Inflammatory macrophage (primary cell): ENCODE data around the gene PDE5A.
A peak's percentile ranks its signal among the peaks of the same experiment; 100 is the strongest.
"Not testable (repeated sequence)": the region's sequence is repeated elsewhere in the genome, so short reads cannot be mapped to it uniquely, and the experiment has no call there.

Experiments used
- DNase-seq, 2 donors: peaks; one replicate each; pipeline ENCODE4 v3.0.0-alpha.2; 2020 to 2022

The PDE5A gene

DNA sequence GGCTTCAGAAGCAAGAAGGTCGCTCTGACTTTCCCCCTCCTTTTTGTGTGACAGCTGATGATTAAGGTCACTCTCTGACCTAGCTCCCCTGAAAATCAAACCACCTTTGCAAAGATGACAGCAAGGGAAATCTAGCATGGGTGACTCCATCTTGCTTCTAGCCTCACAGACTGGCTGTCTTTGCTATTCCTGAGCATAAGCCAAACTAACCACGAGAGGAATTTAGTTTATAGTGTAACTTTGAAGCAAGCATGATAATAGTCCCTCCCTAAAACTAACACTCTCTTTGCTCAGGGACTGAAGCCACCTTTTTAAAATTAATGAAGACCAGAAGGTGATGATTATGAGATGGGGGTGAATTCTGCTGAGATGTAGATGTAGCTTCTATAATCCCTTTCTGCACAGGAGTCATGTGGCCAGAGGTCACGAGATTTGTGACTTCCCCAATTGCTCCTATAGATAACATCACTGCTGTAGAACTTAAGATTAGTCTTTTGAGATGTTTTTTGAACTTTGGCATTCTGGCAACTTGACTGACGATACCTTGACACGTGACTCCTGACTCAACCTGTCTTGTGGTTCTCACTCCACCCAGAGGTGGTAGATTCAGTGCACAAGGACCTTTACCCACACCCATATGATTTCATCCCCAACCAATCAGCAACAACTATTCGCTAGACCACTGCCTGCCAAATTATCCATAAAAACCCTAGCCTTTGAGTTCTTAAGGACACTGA is 14.9 kb upstream of the PDE5A start:
- no peak for DNase-seq

DNA sequence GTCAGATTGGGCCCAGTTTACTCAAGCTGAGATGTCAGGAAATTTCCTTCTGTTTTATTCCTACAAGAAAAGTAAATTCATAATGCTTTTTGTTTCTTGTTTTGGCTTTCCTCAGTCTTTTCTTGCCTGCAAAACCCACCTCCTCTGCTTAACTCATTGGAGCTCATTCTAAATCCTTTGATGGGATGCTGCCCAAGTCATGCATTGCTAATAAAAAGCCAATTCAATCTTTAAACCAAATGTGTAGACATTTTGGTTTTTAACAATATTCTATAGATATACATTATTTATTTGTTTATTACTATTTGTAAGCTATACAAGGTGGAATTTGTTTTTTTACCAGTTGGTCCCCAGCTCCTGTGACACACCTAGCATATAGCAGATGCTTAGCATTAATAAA is 13.2 kb upstream of the PDE5A start:
- DNase-seq, result no peak

DNA sequence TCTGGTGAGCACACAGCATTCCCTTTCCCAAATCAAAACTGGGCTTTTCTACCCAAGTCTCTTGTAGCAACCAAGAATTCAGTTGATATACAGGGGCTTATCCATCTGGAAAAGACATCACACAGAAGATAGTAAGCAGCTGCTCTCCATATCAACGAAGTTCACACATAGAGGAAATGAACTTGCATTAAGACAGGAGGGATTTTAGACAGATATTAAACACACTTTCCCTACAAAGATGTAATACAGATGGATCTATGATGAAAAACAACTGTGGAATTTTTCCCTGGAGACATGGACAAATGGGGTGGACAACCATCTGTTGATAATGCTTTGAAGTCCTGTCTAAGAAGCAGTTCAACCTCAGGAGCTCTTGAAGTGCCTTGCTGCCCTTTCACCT is 9.8 kb upstream of the PDE5A start:
- no peak for DNase-seq

DNA sequence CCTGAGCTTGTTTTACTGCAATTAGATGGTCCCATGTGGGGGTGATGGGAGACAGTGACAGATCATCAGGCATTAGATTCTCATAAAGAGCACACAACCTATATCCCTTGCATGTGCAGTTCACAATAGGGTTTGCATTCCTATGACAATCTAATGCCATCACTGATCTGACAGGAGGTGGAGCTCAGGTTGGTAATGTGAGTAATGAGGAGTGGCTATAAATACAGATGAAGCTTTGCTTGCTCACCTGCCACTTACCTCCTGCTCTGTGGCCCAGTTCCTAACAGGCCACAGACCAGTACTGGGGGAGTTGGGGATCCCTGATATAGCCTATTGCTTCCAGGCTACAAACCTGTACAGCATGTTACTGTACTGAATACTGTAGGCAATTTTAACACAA is 8.2 kb upstream of the PDE5A start:
- not testable (repeated sequence) for DNase-seq

DNA sequence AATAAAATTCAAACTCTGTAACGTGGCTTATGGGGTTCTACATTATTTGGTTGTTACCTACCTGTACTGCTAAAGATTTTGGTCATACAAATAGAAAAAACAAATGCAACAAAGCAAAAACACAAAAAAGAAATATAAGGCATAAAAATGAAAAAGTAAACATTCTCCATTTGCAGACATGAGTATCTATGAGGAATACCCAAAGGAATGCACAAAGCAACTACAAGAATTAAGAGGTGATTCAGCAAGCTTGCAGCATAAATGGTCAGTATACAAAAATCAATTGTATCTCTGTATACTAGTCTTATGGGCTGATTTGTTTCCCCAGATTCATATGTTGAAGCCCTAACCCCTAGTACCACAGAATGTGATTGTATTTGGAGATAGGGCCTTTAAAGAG is 3.6 kb upstream of the PDE5A start:
- DNase-seq, result no peak

DNA sequence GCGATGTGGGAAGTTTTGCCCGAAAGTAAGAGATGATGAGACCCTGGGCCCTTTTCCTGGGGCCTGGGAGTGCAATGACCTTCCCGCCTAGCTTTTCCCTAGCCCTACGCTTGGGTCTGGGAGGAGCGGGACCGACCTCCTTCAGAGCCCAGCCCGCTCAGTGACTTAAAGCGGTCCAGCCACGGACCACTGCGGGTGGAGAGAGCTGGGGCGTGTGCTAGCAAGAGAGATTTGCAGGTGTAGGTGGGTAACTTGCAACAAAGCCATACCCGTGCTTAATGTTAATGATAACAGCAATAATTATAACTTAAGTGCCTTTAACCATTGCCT is 503 bp upstream of the PDE5A start:
- DNase-seq, result no peak

DNA sequence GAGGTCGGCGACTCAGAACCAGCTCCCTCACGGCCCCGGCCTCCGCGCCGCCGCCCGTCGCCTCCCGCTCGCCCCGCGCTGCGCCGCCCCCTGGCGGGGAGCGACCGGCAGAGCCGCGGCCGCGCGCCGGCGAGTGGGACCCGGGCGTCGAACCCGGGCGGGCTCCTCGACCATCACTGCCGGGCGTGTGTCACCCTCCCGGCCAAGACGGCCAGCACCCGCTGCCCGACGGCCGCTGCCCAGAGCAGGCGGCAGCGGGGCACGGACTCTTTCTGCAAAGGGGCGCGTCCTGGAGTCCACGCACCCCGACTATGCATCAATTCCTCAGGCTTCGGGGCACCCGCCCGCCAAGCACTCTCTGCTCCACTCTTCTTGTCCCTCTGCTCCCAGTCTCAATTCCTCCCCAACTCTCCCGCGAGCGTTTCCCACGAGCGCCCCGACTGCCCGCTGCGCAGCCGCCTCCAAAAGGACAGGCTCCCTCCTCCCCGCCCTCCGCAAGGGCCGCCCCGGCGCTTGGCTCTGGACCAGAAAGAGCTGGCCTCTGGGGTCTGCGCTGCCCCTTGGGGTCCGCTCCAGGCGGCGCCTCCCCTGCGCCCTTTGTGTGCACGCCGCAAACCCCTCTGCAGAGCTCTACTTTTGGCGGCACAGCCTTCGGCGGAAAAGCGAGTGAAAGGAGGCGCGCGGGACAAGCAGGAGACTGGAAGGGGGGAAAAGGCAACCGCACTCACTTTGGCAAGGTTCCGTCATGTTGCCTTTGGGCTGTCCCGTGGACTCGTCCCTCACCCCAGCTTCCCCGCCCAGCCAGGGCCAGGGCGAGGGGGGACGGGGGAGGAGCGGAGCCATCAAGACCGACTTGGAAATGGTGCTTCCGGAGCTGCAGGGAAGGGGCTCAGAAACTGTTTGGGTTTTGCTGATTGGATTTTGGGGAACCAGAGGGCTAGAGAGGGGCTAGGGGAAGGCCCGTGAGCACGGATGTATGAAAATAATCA is 1.0 kb downstream of the PDE5A start:
- DNase-seq, result peak in 1 of 2 donors; percentile 30

DNA sequence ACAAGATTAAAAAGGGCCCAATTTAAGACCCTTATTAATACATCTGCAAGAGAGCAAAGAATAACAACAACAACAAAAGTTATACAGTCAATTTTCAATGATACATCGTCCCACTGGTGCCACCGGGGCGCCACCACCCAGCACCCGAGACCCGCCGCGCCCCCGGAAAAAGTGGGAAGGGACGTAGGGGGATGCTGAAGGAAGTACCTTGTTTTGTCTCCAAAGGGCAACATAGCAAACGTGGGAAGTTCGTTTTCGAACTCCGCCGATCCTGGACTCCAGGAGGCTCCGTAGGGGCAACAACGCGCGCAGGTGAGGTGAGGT is 1.7 kb downstream of the PDE5A start:
- no peak for DNase-seq

DNA sequence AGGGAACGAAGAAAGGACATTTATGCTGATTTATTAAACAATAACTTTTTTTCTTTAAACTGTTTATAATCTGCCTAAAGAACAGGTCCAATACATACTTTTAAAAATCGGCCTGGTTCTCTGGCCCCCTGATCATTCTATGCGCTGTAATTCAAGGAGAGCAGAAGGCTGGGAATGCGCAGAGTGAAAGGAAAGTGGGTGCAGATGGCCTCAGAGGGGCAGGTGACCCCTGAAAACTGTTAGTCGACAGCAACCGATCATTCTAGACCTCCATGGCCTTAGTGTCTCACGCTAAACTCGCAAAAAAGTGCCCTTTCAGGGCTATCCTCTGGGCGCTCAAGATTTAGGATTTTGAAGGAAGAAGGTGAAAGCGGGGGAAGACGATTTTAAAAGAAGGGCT is 2.2 kb downstream of the PDE5A start:
- no peak for DNase-seq

DNA sequence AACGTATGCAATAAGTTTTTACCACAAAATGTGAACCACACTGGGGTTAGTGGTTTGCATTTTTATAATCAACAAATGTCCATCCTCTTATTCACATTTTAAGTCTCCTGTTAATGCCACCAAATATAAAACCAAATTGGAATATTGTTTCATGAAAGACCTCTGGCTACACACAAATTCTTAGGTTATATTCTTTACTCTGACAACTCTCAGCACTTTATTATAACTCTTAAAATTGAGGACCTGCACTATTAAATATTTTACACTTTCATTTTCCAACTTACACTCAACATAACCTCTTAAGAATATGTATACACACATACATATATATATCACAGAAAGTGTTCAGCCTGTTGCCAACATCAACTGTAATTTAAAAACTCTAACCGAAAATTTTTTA is 2.8 kb downstream of the PDE5A start:
- DNase-seq, result no peak

DNA sequence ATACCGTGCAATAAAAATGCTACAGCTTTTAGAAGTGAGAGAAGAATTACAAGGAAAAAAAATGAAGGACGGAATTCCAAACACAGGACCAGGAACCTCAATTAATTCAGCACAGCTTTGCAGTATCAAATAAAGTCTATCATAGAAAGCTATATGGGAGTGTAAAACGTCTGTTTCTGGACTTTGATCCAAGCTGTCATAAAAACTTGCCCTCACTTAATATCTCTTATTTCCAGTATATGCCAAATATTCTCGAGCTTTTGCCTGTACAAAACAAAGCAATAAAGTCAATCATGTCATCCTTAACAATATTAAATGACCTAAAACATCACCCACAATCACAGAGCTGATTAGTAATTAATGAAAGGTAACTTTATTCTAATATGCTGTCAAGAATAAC is 4.2 kb downstream of the PDE5A start:
- no peak for DNase-seq

DNA sequence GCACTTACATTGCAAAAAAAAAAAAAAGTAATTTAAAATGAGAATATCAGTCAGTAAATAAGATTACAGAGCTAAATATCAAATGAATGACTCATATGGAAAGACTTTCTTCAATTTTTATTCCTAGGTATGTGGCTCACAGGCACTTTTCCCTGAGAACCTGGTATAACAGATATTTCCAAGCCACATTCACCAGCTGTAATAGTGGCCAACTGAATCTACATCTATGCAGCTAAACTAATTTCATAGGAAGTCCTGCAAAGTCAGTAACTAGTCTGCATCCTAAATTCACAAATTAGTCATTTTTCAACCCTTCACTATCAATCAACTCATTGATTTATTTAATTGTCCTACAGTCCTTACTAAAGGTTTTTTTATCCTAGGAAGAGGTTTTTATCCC is 5.6 kb downstream of the PDE5A start:
- no peak for DNase-seq

DNA sequence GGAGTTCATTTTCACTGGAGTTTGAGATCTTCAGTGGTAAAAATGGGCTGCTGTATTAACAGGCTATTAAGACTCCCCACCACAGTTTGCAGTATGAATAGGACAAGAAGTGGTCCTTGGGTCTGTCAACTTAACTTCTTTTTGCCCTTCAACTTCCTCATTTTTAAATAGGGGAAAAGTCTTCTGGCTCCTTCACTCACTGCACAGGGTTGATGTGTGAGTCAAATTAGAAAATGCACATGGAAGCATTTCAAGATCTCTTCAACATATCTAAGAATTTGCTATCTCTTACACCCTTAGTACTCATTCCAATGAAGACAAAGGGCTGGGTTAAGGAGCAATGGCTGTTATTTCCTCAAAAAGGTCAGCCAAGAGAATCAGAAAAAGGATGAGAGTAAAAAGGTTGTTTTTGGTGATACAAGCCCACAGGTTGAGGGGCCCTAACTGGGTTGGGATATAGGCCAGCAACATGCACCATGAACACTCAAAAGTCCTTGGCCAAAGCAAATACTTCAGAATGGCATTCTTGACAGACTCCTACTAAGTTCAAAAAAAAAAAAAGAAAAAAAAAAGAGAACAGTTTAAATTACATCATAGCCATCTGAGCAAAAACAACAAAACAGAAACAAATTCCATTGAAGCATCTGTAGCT is 13.4 kb downstream of the PDE5A start:
- no peak for DNase-seq

DNA sequence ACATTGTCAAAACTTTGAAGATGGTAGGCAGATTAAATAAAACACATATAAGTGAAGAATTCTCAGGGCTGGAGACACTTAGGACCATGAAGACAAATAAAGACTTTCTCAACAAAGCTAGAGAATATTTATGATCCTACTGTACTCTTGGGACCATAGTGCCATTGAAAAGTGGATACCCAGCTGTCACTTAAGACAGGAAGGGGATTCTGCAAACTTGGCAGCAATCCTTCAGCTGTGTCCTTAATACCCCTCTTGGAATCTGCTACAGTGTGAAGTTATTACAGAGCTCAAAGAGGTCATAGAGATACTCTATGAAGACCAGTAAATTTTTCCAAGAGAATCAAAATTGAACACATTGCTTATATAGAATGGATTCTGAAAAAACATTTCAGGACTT is 24.3 kb downstream of the PDE5A start:
- no peak for DNase-seq

DNA sequence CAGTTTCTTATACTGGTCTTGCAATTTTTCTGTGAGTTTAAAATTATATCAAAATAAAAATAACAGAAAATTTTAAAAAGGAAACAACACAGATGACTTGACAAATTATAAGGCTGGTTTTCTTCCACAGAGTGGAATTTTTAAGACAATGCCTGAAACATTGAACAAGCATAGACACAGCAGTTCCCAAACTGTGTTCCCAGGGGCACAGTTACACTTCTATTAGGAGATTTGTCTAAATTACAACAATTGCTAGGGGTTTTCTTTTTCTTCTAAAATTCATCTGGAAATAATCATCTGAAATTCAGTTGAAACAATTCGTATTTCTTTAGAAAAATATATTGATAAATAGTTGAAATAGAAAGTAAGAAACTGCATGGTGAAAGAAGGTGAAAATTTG is 26.2 kb downstream of the PDE5A start:
- DNase-seq, result no peak

DNA sequence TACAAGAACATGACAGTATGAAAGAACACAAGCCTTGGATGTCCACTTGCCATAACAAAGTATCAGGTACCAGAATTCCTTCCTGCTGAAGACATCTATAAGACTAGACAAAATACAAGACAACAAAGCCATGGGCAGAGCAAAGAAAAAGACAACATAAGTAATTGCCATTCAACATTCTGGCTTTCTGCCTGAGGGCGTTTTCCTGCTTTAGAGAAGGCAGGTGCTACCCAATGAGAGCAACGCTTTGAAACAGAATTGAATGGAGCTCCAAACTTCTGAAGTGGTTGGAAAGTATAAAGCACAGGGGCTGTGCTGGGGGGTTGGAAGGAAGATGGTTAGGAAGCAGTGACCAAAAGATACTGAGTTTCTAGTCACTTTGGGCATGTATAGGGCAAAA is 30.1 kb downstream of the PDE5A start:
- DNase-seq, result no peak

DNA sequence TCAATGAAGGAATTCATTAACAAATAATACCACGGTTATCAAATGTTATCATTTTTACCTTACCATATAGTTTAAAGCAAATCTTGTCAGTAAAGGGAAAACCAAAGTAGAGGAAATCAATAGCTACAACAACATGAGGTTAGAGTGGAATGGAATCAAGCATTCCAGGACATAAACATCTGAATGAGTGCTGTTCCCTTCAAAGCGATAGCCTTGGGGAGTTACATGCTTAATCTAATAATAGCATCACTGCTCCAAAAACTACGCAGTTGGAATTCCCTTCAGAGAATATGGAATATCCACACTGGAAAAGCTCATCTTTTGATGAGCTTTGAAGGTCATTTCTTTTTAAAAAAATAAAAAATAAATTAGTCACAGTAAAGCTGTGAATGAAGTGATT is 31.2 kb downstream of the PDE5A start:
- DNase-seq, result no peak

DNA sequence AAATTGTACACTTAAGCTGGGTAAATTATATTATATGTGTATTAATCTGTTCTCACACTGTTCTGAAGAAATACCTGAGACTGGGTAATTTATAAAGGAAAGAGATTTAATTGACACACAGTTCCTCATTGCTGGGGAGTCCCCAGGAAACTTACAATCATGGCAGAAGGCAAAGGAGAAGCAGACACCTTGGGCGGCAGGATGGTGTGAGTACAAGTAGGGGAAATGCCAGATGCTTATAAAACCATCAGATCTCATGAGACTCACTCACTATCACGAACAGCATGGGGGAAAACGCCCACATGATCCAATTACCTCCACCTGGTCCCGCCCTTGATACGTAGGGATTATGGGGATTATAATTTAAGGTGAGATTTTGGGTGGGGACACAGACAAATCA is 34.9 kb downstream of the PDE5A start:
- DNase-seq, result no peak

DNA sequence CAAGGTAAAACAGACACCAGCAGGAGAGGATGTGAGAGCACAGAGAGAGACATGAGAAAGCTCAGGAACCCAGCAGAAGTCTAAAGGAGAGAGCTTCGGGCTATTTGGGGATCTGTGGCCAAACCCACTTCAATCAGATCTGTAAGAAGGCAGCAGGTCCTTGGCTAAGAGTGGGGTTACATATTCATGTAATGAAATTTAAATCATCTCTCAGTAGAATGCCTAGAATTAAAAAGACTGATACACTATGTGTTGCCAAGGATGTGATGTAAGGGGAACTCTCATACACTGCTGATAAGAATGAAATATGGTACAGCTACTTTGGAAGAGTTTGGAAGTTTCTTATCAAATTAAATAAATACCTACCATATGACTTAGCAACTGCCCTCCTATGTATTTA is 35.8 kb downstream of the PDE5A start:
- no peak for DNase-seq

DNA sequence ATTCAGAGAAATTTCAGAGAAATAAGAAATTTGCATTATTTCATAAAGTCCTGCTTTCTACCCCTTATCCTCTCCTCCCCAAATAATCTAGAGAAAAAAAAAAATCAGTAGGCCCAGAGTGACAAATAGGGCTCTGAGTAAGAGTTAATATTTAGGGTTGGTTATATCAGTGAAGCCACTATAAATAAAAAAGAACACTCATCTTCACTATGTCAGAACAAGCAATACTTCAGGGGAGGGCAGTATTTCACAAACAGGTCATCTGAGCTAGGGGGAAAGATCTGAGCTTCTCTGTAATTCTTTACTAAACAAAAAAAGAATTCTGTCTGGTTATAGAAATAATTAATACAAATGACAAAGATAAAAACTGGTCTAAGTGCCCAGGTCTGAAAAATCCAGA is 39.4 kb downstream of the PDE5A start:
- DNase-seq, result no peak

DNA sequence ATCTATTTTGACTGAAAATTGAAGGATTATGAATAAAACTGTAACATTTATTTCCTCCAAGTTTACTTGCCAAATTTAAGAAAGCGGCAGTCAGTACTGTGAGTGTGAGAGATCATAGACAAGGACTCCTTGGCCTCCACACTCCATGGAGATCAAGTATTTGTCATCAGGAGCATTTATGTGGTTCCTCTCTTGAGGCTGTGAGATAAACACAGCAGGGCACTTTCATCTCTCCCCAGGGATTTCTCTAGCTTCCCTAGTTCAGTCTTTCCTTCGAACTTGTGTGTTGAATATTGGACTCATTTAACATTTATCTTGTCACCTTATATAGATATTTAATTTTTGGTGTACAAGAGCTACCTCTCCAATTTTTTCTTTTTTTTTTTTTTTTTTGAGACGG is 40.8 kb downstream of the PDE5A start:
- no peak for DNase-seq

DNA sequence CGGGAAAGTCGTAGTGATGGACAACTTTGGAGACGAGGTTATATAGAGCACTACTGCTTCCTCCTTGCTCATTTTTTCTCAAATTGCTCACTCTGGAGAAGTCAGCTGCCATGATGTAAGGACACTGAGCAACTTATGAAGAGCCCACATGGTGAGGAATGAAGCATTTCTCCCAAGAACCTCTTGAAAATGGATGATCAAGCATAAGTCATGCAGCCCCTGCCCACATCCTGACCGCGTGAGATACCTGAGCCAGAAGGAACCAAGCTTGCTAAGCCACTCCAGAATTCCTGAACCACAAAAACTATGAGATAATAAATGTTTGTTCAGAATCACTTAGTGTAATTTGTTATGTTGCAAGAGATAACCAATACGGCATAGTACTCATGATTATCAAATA is 42.8 kb downstream of the PDE5A start:
- DNase-seq, result no peak

DNA sequence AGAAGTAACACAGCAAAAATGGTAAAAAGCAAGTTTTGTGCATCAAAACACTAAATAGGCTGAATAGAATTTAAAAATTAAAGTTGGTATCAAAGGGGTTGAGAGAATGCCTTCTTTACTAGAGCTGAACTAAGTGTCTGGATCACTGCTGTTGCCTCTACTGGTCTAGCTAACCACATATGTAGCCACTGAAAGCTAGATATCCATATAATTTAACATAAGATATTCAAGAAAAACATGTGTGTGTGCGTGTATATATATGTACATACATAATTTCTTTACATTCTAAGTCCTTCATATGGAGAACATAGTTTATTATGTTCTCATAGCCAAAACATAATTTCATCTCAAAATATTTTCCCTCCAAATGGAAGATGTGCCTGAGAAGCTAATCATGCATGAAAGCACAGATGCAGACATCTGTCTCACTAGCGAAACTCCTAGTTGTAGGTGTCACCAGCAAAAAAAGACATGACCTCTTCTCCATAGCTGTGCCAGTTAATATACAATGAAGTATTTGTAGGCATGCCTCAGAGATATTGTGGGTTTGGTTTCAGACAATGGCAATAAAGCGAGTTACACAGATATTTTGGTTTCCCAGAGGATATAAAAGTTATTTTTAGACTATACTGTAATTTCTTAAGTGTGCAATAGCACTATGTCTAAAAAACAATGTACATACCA is 47.3 kb downstream of the PDE5A start:
- DNase-seq, result no peak
